AG04449 (cell line): ENCODE results near the gene HS6ST3.
A peak's percentile ranks its signal among the peaks of the same experiment; 100 is the strongest.
"Not testable (repeated sequence)": the region's sequence is repeated elsewhere in the genome, so short reads cannot be mapped to it uniquely, and the experiment has no call there.

Source experiments
- CTCF ChIA-PET: fragments of 350-600 bp; formaldehyde crosslinking; extraction: SDS; loops from one replicate; lab custom pipeline; 2021; ENCODE audit warnings: antibody characterized with exemption; lab: Yijun Ruan, JAX
- POLR2A ChIA-PET: fragments of 400-600, 350-600 bp; formaldehyde crosslinking; extraction: SDS; loops from one replicate; lab custom pipeline; 2020; ENCODE audit warnings: antibody characterized with exemption, inconsistent platforms; lab: Yijun Ruan, JAX
- DNase-seq: peaks from one replicate; pipeline ENCODE4 v3.0.0-alpha.2; 2010; ENCODE audit warnings: low read depth, low spot score
- H3K4me3 ChIP-seq: 2 replicates; pipeline ENCODE4 v1.5.1; 2011; ENCODE audit warnings: low read depth, mild to moderate bottlenecking, control low read depth, low read length
- CTCF ChIP-seq: IDR thresholded peaks from one replicate; pipeline ENCODE4 v1.5.1; 2011; ENCODE audit warnings: mild to moderate bottlenecking, moderate library complexity, low read length, control low read depth, inconsistent platforms; ENCODE audit not compliant: insufficient read depth; ENCODE audit errors: missing control alignments

Gene HS6ST3

GRCh38 chr13:96112936-96113335 lies 23.0 kb downstream of the HS6ST3 start:
- TF ChIP-seq CTCF = no peak
- no peak for DNase-seq
- CTCF ChIA-PET = no interaction called here
- H3K4me3 ChIP-seq = no peak overlapping the region
- POLR2A ChIA-PET = no interaction called here

- CTCF ChIA-PET, DNase-seq, H3K4me3 ChIP-seq, POLR2A ChIA-PET: not testable (repeated sequence)
These were observed 25.5 kb downstream of the HS6ST3 start for GRCh38 chr13:96115368-96115767.

- H3K4me3 ChIP-seq = no peak overlapping the region
- TF ChIP-seq CTCF = no peak
- ChIA-PET CTCF (no interaction called here), POLR2A (no interaction called here)
- DNase-seq = no peak
These were observed 30.0 kb downstream of the HS6ST3 start for GRCh38 chr13:96119921-96120320.

- TF ChIP-seq CTCF = no peak
- H3K4me3 ChIP-seq = no peak overlapping the region
- ChIA-PET POLR2A (no interaction called here), CTCF (no interaction called here)
- no peak for DNase-seq
These were observed 41.0 kb downstream of the HS6ST3 start for GRCh38 chr13:96130818-96131340.

- CTCF ChIA-PET = interaction anchor here (0.6 to 1.4 kb wide), 3 partner anchors 54 to 678 kb away, joined by 3 to 4 read pairs (median 3); no protein-coding TSS in a partner anchor
- peak; percentile 2 for DNase-seq
- POLR2A ChIA-PET = interaction anchor here (0.7 kb wide), 1 partner anchor 740 kb away, joined by 3 read pairs; no protein-coding TSS in a partner anchor
- TF ChIP-seq CTCF = no peak
- H3K4me3 ChIP-seq = no peak overlapping the region
These were observed 51.1 kb downstream of the HS6ST3 start for GRCh38 chr13:96141032-96141431.

- TF ChIP-seq CTCF = no peak
- POLR2A ChIA-PET = no interaction called here
- DNase-seq = no peak
- CTCF ChIA-PET = no interaction called here
- H3K4me3 ChIP-seq = no peak overlapping the region
These were observed 69.8 kb downstream of the HS6ST3 start for GRCh38 chr13:96159725-96160124.

- no peak for DNase-seq
- TF ChIP-seq CTCF = no peak
- CTCF ChIA-PET = no interaction called here
- H3K4me3 ChIP-seq = no peak overlapping the region
- POLR2A ChIA-PET = no interaction called here
These were observed 71.2 kb downstream of the HS6ST3 start for GRCh38 chr13:96161141-96161540.
